ENCODE data around the gene HERC5.
"Not testable (repeated sequence)": the region's sequence is repeated elsewhere in the genome, so short reads cannot be mapped to it uniquely, and the experiment has no call there.

Gene HERC5

DNA sequence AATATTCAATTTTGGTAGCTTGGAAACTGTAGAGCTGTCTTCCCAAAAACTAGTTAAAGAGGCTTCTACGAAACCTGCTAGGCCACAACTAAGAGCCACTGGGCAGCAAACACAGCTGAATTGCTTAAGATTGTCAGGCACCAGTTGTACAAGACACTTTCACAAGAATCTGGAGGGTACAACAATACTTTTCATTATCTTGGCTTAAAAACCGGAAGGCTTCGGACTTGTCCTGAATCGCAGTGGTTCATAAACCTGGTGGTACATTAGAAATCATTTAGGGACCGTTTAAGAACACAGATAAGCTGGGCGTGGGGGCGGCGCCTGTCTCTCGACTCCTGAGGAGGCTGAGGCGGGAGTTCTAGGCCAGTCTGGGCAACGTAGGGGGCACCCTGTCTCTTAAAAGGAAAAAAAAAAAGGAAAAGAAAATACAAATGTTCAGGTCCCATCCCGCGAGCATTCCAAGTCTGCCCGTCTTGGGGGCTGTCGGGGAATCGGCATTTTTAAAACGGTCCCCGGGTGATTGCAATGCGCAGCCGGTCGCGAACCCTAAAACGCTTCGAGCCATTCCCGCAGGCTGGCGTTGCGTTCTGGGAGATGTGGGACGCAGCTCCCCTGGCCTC lies 65.9 kb downstream of the HERC5 start:
- DNase-seq (ENCODE audit: low read depth in 2 of 2): no peak

DNA sequence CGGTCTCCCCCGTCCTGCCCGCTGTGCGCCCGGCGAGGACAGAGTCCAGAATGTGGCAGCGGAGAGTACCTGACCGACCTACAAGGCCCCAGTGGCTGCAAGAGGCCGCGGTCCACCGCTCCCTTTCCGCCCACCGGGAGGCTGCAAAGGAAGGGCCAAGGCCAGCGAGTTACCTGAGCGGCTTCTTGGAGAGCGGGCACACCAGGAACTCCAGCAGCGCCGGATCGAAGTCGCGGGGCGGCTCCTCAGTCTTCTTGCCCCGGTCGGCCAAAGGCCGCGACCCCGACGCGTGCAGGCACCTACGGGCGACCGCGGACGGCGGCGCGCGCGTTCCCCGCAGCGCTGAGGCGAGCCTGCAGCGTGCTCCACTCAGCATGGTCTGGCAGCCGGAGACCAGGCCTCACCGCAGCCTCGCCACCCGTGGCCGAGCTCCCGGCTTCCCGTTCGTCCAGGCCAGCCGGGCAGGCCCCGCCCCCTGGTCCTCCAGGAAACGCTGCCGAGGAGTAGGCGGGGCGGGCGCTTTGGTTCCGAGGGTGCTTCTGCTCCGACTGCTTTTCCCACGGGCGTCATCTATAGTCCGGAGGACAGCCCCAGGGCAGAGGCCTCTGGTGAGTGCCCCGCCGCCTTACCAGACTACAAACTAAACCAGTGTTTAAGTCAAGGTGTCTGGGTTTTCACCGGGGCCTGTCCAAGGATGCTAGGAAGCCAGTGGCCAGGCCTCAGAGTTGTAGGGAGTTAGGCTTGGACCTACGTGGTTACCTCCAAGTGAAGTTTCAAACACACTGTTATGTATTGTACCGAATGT lies 66.6 kb downstream of the HERC5 start, which contains the start of gene PYURF:
Gene PYURF (minus strand): TSS at position 452 of the 805 bp plus-strand sequence. CDS start 76 bp downstream, at position 376.
- DNase-seq (ENCODE audit: low read depth in 2 of 2): peak; percentile 60 to 68

DNA sequence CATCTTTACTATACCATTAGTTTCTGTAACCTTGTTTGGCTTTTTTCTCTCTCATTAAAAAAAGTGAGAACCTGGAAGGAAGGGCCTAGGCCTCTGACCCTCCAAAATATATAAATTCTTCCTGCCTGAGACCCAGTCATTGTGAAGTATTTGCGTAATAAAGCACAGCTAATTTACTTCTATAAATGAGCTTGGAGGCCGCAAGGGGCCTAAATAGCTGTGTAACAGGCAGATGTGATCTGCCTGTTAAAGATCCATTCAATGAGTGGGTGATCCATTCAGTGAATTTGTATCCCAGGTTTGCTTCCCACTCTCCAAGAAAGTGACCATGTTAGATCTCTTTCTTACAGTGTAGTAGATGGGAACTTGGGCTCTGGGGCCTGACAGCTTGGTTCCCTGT lies 67.3 kb downstream of the HERC5 start:
- no peak for DNase-seq (ENCODE audit: low read depth in 2 of 2)

DNA sequence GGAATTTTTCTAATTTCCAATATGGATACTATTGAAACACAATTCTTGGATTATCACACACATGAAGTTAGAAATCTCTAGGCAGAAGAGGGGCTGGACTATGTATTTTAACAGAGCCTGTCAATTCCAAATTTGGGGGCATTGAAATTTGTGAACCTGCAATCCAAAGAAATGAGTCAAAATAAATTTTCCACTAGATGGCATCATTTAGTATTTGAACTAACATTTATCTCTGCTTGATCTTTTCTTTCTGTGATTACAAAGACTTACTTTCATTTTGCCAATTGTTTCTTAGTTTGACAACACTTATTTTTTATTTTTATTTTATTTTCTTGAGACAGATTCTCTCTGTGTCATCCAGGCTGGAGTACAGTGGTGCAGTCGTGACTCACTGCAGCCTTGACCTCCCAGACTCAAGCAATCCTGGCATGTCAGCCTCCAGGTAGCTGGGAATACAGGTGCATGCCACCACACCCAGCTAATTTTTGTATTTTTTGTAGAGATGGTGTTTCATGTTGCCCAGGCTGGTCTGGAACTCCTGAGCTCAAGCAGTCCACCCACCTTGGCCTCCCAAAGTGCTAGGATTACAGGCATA lies 69.4 kb downstream of the HERC5 start:
- no peak for DNase-seq (ENCODE audit: low read depth in 2 of 2)

DNA sequence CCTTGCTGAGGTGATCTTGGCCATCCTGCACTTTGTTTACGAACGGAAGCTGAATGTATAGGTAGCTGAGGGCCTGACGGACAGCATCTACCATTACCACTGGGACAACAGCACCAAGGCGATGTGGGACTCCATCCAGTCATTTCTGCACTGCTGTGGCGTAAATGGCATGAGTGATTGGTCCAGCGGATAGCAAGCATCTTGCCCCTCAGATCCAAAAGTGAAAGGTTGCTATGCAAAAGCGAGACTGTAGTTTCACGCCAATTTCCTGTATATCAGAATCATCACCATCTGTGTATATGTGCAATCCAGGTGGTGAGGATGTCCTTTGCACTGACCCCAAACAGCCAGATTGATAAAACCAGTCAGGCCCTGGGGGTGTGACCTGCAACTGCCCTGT lies 70.9 kb downstream of the HERC5 start:
- DNase-seq (ENCODE audit: low read depth in 2 of 2): no peak

DNA sequence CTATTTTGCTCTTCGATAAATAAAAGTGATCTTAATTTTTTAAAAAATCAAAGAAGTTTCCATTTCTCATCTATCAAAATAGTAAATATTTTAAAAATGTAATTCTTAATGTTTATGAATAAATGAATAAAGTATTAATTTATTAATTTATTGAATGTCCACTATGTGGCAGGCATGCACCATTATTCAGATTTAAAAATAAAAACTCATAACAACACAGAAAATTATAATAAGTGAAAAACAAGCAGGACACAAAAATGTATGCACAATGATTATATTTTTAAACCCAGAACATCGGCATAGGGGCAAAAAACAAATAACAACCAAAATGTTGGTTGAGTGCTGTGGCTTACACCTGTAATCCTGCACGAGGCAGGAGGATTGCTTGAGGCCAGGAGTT lies 71.9 kb downstream of the HERC5 start:
- no peak for DNase-seq (ENCODE audit: low read depth in 2 of 2)

DNA sequence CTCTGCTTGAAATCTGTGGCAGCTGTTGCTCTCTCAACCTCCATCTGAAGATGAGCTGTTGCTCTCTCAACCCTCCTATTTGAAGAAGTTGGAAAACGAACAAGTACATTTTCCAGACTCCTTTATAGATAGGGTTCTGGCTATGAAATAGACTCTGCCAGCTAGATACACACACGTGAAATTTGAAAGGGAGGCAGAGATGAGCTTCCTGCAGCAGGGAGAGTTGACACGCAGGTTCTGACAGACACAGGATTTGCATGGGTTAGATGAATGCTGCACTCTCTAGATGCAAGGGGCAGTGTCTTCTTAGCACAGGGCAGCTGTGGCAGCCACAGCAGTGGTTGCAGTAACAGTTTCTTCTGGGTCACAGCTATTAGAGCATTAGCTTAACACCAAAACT lies 74.6 kb downstream of the HERC5 start:
- DNase-seq (ENCODE audit: low read depth in 2 of 2): no peak

DNA sequence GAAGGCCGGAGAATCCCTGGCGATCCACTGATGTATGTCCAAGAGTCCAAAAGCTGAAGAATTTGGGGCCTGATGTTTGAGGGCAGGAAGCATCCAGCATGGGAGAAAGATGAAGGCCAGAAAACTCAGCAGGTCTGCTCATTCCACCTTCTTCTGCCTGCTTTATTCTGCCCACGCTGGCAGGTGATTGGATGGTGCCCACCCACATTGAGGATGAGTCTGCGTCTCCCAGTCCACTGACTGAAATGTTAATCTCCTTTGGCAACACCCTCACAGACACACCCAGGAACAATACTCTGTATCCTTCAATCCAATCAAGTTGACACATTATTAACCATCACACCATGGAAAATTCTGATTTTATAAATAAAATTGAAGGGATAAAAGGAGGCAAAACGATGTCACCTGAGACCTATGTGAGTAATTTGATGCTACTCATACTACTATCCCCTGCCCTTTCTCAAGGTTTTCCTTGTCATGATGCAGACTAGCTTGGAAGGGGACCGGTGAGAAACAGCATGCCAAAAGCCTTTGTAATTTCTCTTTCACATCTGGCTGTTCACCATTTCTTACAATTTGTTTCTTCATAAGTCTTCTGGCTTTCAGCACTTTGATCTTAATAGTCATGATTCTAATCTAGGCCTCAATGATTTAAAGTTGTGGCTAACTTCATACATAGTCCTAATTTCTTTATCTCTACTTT lies 76.3 kb downstream of the HERC5 start:
- peak in 1 of 2 experiments; percentile 32 for DNase-seq (ENCODE audit: low read depth in 2 of 2)

DNA sequence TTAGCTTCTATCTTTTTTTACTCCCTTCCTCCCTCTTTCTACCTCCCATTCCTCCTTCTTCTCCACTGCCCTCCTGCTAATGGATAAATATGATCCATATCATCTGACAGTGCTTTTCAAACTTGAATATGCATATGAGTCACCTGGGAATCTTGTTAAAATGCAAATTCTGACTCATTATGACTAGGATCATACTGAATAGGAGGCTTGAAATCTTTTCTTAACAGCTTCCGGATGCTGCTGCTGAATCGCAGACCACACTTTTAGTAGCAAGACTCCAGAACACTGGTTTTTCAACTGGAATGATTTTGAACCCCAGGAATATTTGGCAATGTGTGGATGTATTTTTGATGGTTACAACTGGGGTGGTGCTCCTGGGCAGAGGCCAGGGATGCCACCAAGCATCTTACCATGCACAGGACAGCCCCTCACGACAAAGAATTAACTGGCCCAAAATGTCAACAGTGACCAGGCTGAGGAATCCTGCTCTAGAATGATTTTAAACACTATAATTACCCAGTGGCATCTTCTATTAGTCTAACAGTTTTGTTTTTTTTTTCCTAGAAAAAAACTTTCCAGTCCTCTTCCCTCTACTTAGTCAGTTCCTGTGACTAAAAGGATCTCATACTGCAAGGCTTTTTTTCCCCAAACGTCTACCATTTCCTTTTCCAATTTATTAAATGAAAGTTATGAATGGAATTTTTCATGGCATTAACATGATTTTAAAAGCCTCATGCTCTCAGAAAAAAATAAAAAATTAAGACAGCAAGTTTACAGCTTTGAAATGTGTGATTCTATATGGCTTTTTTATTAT lies 77.2 kb downstream of the HERC5 start:
- DNase-seq (ENCODE audit: low read depth in 2 of 2): peak; percentile 73 to 80

DNA sequence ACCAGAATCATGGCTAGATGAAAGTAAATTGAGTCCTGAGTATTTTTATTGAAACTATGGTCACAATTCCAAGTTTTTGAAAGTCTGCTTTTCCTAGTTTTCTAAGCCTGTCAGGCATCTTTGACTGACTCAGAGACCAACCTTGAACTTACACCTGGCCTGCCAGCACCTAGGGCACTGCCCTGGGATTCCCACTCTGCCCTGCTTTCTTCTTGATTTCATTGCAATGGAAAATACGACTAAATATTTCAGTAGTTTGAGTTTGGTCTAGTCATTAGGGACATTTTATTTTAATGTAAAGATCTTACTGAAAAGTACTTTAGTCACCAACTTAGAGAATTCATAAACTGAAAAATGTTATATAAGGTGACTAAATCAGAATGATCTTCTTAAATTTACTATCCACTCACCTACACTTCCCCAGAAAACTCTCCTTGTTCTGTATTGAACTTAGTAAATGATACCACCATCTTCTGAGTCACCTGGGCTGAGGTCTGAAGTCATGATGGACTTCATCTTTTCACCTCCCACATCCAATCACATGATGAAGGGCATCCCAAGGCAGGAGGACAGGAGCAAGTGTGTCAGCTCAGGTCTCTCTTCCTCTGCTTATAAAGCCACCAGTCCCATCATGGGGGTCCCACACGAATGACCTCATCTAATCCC lies 78.3 kb downstream of the HERC5 start:
- DNase-seq (ENCODE audit: low read depth in 2 of 2): no peak

DNA sequence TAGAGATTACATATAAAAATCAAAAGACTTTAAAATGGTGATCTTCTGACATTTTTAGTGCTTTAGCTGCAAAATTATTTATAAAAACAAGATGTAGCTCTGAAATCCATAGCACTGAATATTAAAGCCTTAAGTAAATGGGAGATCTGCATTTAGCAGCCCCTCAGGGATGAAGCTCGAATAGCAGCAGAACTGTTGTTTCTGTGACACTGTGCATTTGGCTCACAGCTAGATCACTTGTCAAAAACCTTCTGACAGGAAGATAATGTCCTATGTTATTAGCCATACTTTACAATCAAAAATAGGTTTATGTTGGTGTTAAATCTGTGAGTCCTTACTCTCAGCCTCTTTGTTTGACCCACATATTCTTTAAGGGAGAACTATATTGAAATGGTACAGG lies 80.8 kb downstream of the HERC5 start:
- DNase-seq (ENCODE audit: low read depth in 2 of 2): no peak

DNA sequence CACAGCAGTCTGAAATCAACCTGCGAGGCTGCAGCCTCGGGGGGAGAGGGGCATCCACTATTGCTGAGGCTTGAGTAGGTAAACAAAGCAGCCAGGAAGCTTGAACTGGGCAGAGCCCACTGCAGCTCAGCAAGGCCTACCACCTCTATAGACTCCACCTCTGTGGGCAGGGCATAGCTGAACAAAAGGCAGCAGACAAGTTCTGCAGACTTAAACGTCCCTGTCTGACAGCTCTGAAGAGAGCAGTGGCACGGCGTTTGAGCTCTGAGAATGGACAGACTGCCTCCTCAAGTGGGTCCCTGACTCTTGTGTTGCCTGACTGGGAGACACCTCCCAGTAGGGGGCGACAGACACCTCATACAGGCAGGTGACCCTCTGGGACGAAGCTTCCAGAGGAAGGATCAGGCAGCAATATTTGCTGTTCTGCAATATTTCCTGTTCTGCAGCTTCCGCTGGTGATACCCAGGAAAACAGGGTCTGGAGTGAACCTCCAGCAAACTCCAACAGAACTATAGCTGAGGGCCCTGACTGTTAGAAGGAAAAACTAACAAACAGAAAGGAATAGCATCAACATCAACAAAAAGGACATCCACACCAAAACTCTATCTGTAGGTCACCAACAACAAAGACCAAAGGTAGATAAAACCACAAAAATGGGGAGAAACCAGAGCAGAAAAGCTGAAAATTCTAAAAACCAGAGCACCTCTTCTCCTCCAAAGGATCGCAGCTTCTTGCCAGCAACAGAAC lies 82.6 kb downstream of the HERC5 start:
- not testable (repeated sequence) for DNase-seq (ENCODE audit: low read depth in 2 of 2)

DNA sequence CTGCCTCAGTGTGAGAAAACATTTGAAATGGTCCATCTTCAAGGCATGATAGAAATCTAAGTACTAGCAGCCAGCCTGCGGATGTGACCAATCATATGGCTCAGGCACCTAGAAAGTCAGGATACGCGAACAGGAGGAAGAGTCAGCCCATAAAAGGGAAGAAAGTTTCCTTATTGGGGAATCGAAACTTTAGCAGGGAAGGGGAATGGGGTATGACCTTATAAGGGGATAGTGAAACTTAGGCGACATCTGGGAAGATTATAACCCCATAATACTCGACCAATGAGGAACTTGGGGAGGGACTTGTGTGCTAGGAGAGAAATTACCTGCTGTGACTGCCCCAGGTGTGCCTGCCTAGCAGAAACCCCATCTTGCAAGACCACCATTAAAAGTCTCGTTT lies 92.9 kb downstream of the HERC5 start:
- DNase-seq (ENCODE audit: low read depth in 2 of 2): no peak
